Measurements from ENCODE around the gene NR6A1.

DNA sequence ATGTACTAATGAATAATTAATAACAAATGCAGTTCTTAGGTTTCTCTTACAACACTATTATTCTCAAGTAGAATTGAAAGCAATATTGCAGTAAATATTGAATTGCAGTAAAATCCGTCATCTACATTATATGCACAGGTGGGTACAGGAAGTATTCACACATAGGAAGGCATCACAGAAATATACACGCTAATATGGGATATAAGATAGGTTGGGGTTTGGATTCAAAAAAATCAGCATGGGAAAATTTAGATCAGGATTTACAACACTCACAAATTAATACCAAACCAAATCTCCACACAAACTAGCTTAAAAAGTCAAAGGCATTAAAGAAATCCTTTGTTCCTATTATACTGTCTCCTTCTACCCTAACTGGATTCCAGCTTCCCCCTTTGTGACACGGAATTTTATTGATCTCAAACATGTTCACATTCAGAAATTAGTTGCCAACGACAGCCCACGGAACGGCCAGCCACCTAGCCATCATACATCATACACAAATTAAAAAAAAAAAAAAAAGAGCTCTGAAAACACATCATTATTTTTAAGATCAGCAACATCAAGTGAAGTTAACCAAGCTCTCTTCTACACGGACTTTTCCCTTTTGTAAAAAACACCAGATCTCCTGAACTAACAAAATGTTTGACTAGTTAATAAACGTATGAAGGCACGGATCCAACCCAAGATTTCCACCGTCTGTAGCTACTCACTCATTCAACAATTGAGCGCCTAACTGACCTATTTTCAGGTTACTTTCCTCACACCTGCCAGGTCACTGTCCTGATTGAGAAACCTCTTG lies 2.2 kb downstream of the NR6A1 start:
- TF ChIP-seq, protein P1, sequence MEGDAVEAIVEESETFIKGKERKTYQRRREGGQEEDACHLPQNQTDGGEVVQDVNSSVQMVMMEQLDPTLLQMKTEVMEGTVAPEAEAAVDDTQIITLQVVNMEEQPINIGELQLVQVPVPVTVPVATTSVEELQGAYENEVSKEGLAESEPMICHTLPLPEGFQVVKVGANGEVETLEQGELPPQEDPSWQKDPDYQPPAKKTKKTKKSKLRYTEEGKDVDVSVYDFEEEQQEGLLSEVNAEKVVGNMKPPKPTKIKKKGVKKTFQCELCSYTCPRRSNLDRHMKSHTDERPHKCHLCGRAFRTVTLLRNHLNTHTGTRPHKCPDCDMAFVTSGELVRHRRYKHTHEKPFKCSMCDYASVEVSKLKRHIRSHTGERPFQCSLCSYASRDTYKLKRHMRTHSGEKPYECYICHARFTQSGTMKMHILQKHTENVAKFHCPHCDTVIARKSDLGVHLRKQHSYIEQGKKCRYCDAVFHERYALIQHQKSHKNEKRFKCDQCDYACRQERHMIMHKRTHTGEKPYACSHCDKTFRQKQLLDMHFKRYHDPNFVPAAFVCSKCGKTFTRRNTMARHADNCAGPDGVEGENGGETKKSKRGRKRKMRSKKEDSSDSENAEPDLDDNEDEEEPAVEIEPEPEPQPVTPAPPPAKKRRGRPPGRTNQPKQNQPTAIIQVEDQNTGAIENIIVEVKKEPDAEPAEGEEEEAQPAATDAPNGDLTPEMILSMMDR (IDR thresholded peaks at IDR 0.05): no peak
- TF ChIP-seq POLR2A (IDR thresholded peaks at IDR 0.05): no peak

Data from ovary (tissue), 3 donors.